H4 (cell line): ENCODE data around the gene OTUD5. TPM values are rescaled to one million over a fixed set of nuclear protein-coding genes. Genes with fewer than 3 reads are reported as not detected.
"Not testable (repeated sequence)": the region's sequence is repeated elsewhere in the genome, so short reads cannot be mapped to it uniquely, and the experiment has no call there.

Experiments used
- DNase-seq: peaks from one replicate; pipeline ENCODE4 v3.0.0-alpha.2; 2015; ENCODE audit warnings: low spot score
- total RNA-seq: library from RNA; depleted of rRNA; stranded (reverse); fragments of >200 nt; shearing (Covaris generic); gene quantifications from 2 replicates; pipeline ENCODE4 v1.2.3, GENCODE V29; 2014; rRNA removed

Gene OTUD5, protein sequence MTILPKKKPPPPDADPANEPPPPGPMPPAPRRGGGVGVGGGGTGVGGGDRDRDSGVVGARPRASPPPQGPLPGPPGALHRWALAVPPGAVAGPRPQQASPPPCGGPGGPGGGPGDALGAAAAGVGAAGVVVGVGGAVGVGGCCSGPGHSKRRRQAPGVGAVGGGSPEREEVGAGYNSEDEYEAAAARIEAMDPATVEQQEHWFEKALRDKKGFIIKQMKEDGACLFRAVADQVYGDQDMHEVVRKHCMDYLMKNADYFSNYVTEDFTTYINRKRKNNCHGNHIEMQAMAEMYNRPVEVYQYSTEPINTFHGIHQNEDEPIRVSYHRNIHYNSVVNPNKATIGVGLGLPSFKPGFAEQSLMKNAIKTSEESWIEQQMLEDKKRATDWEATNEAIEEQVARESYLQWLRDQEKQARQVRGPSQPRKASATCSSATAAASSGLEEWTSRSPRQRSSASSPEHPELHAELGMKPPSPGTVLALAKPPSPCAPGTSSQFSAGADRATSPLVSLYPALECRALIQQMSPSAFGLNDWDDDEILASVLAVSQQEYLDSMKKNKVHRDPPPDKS
- total RNA-seq, result 22.3 and 34.2 TPM in 2 replicates

DNA sequence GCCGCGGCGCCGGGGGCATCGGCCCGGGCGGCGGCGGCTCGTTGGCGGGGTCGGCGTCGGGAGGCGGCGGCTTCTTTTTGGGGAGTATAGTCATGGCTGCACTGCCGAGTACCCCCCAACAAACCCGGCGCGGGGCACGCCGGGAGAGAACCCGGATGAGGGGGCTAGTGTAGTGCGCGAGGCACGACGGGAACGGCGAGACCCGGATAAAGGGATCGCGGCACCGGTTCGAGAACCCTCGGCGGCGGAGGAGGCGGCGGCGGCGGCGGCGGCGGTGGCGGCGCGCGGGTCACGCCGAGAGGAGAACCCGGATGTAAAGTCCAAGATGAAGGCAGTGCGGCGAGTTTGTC lies at the start of gene OTUD5:
OTUD5 (minus strand) TSS at position 131 of the 350 bp plus-strand sequence; CDS start at position 94, 37 bp downstream.
- DNase-seq, result no peak

DNA sequence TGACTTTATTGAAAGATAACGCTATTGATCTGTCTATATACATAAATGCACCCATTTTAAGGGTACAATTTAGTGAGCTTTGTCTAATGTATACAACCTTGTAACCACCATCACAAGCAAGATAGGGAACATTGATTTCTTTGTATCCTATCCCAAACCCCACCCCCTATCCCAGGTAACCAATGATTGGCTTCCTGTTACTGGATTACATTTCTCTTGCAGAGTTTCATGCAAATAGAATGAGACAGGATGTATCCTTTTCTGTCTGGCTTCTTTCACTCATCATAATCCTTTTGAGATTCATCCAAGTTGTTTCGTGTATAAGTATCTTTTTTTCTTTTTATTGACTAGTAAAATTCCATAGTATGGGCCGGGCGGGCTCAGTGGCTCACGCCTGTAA lies 46.3 kb upstream of the OTUD5 start:
- no peak for DNase-seq

DNA sequence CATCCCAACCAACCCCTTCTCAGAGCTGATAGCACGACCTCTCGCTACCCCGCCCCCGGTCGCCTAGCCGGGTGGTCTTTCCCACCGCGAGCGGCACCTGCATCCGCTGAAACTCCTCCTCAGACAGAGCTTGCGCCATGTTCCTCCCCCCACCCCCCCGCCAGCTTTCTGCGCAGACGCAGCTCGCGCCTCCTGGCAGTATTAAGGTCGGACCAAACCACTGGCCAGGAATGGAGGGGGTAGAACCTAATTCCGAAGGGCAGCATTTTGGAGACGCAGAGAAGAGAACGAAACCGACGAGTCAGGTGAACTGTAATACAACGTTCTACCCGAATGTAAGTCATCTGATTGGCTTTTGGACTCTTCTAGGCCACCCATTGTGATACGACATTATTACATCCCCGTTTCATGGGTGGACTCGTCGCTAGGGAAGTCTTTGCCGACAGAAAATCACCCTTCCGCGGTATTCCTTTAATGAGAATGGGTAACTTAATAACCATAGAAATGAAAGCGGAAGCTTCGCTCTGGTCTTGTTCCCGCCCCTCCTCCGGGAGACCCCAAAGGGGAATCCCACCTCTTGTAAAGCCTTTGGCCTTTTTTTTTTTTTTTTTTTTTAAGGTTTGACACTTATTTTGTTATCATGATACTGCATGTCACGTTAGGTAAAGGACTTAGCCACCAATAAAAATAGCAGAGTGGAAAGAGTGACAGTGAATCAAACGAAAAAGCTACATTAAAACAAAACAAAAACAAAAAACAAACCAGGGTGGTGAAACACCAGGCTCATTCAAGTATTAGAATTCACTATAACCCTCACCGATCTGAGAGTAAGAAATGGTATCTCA lies 44.9 kb upstream of the OTUD5 start, which contains the start of gene GRIPAP1:
GRIPAP1 (minus strand) TSS at position 174 of the 845 bp plus-strand sequence; CDS start at position 139, 35 bp downstream.
- DNase-seq, result peak; percentile 88

DNA sequence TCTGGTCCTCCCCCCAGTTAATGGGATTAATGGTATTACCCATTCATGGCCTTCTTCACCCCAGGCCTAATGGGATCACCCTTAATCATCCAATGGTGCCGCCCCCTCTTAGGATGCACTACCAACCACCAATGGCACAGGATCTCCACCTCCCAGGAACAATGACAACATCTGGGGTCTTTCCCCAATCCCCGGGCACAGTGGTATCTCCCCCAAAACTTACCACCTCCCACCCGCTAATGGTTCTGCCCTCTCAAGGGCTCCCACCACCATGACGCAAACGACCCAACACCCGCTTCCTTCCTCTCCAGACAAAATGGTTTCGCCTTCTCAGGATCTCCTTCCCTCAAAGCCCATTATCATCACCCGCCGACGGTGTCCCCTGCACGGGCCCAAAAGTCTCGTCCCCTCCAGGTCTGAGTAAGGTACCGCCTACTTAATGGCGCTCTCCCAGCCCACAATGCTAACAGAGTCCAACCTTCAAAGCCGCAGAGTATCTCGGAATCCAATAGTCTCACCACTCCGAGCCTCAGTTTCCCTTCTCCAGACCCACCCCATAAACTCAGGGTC lies 44.2 kb upstream of the OTUD5 start:
- no peak for DNase-seq

DNA sequence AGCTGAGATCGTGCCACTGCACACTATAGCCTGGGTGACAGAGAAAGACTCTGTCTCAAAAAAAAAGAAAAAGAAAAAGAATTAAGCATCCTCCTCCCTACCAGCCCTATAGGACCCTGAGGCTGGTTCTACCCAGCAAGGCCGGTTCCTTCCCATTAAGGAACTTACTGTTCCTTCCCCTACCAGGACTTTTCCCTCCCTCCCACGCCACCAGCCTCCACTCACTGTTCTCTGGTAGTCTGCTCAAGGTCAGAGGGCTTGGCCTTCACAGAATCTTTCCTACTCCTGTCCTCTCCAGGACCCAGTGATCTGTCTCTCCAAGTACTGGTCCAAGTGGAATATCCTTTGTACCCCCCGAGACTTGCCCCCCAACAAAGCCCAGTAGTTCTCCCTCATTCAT lies 43.2 kb upstream of the OTUD5 start:
- DNase-seq, result no peak

DNA sequence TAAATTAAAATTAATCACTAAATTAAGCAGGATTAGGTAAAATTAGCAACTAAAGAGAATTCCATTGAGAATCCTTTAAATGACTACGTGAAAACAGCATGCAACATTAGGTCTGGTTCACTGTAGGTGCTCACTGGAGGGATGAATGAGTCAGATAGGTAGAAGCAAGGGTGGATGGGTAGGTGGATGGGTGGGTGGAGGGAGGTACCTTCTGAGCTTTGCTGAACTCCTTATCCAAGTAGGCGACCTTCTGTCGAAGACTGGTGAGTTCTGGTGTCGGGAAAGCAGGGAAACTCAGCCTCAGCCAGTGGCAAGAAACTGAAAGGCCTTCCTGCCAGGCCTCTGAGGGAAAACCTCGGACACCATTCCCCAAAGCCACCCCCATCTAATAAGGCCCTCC lies 41.6 kb upstream of the OTUD5 start:
- no peak for DNase-seq

DNA sequence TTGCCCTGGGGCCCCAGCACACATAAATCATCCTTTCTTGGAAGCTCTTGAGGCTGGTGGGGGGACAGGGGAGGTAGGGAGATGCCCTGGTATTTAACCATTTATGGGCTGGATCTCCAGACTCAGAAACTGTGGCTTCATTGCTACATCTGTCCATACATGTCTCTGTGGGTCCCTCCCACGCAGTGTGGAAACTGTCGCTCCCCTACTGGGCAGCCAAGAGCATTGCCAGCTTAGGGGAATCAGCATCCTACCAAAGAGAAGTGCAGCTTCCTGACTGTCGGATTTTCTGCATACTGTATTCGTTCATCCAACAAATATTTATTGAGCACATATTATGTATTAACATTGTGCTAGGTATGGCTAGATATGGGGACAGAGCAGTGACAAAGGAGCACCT lies 41.0 kb upstream of the OTUD5 start:
- DNase-seq, result no peak

DNA sequence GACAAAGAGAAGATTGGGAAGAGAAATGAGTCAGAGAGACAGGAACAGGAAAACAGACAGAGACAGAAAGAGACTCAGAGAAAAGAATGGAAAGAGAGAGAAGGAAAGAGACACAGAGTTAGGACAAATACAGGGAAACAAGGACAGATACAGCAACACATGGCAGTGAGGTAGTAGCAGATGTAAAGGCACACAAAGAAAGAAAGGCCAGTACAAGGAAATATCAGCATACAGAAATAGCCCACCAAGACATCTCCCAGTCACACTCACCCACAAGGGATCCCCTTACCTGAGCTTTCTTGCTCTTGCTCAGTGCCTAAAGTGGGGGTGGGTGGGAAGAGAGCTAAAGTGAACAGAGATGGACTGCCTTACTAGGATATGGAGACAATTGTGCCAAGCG lies 40.5 kb upstream of the OTUD5 start:
- DNase-seq, result no peak

DNA sequence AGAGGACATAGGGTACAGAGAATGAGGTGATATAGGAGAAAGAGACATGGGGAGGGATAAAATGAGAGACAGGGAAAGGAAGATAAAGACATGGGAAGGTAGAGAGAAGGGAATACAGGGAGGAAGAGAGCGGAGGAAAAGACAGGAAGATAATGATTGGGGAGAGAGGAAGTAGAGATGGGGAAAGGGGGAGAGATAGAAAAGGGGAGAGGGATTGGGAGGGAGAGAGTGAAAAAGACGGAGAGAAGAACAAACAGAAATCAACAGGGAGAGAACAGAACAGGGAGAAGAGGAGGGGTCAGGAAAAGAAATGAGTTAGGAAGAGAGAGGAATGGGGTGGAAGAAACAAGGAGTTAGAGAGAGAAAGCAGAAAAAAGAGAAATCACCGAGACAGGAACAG lies 40.0 kb upstream of the OTUD5 start:
- no peak for DNase-seq

DNA sequence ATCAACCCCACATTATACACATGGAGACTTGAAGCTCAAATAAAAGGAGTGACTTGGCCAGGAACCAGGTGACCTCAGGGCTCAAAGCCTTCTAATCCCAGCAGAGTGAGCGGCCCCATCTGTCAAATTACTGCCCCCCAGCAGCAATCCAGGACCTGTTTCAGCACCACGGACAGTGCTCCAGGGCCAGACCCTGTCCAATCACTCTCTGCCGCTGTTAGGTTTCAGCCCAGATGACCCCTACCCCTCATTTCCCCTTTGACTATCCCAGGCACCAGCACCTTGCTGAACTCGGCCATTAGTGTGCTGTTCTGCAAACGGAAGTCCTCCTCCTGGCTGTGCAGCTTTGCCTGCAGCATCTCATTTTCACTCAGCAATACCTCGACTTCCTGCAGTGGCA lies 39.6 kb upstream of the OTUD5 start:
- no peak for DNase-seq

DNA sequence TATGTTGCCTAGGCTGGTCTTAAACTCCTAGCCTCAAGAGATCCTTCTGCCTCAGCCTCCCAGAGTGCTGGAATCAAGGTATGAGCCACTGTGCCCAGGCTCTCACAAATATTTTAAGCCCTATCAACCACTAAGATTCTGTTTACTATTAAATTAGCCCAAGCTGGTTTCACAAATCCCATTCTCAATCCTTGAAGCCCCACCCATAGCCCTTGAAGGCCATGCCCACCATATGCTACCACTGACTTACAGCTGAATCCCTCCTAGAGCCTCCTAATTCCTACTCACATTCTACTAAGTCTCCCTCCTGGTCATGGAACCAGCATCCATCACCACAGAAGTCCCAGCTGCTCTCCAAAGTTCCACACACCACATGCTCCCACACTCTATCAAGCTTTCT lies 34.9 kb upstream of the OTUD5 start:
- no peak for DNase-seq

DNA sequence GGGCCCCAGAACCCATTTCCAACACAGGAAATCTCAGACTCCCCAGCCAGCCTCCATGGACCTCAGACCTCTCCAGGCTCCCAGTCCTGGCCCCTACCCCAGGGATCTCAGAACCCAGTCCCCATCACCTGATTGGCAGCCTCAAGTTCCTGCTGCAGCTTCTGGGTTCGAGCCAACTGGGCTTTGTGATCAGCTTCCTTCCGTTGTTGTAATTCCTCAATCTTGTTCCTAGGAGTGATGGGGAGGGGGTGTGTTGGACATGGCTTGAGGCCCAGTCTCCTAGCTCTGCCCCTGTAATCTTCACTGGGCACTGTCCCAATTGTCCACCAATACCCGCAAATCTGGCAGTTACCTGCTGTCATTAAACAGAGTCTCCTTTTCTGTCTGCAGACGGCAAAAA lies 32.1 kb upstream of the OTUD5 start:
- DNase-seq, result no peak

DNA sequence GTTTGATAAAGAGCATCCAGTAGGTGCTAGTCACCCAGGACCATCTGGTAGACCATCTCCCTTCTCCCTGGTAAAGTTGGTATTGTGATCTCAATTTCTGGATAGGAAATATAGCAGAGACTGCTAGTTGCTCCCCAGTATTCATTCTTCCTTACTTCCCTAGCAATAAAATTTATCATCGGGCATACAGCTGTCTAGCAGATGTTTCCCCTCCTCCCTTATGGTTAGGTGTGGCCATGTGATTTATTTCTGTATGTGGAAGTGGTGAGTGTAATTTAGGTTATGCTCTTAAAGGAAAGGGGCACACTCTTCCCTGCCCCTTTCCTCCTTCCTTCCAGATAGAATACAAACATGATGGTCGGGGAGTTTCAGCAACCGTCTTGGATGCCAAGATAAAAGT lies 26.5 kb upstream of the OTUD5 start:
- DNase-seq, result no peak

DNA sequence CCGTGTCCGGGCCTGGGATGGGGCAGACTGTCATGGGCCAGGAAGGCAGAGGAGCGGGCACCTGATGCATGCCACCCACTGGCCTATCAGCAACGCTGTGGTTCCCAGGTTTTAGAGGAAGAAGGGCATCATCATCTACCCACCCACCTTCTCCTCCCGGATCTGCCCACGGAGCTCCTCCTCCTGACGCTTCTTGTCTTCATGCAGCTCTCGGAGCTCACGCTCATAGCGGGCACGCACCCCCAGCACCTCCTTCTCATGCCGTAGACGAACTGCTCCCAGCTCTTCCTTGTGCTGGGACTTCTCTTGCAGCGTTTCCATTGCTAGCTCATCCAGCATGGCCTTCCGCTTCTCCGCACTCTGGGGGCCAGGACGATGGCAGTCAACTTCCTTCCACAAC lies 25.7 kb upstream of the OTUD5 start:
- DNase-seq, result no peak

DNA sequence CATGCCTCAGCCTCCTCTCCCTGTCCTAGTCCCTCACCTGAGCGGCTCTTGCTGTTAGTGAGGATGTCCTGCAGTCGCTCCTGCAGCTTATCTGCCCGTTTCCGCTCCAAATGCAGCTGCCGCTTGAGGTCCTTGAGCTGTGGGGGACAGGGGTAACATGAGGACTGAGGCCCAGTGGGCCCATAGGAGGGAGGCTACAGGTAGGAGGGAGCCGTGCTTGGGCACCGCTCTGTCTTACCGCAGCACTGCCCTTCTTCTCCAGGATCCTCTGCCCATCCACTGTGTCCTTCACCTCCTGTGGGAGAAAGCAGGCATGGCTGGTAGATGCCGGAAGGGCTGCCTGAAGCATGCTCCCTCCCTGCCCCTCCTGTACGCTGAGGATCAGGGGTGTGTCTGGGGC lies 23.8 kb upstream of the OTUD5 start:
- DNase-seq, result no peak

DNA sequence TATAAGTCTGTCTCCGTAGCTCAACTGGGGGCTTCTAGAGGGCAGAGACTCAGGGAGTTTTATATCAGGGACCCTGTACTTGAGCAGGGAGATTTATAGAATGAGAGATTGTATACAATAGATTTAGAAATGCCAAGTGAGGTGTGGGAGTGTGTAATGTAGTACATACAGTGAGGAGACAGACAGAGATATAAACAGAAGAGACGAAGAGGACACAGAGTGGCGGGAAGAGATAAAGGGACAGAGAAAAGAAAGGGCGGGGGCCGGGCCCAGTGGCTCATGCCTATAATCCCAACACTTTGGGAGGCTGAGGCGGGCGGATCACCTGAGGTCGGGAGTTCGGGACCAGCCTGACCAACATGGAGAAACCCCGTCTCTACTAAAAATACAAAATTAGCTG lies 22.9 kb upstream of the OTUD5 start:
- DNase-seq, result not testable (repeated sequence)

DNA sequence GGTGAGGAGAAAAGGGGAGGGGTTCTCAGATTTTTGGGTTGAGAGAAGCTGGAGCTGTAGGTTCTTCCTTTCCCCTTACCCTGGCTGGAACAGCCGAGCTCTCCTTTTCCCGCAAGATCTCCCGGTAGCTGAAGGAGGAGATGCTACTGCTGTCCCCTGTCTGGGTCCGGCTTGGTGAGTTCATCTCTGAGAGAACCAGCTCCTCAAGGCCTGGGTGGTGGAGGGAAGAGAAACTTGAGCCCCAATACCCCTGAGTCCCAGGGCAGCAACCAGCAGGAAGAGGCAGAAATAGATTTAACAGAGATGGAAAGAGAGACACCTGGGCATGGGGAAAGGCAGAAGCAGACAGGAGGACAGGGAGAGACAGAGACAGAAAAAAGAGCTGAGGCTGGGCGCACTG lies 20.8 kb upstream of the OTUD5 start:
- no peak for DNase-seq

DNA sequence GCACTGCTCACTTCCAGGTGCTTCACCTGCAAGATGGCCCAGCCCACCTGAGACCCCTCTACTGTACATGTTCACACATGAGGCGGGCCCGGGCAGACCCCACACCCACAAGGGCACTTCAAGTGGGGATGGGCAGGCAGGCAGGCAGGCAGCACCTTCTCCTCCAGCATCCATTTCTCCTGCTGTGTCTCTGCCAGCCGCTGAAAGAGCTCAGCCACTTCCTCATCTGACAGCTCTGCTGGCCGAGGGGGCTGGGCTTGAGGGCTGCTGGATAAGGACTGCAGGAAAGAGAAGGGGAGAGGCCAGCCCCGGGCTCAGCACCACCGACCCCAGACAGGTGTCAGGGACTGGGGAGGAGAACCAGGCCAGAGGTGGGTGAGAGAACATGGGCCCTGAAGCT lies 18.7 kb upstream of the OTUD5 start:
- DNase-seq, result no peak

DNA sequence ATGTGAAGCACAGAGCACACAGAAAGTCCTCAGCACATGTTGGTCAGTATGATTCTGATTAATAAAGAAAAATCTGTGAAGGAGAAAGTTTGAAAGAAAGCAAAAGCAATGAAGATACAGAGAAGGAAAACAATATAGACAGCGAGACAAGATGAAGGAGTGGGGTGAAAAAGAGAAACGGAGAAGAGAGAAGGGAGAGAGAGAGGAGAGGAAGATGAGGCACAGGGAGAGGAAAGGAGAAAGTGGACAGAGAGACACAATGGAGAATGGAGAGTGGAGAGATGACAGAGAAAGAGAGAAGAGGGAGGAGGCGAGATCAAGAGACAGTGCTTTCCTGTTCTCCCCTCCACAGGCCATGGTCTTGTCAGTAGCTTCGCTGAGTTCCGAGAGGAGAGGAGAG lies 18.1 kb upstream of the OTUD5 start:
- no peak for DNase-seq

DNA sequence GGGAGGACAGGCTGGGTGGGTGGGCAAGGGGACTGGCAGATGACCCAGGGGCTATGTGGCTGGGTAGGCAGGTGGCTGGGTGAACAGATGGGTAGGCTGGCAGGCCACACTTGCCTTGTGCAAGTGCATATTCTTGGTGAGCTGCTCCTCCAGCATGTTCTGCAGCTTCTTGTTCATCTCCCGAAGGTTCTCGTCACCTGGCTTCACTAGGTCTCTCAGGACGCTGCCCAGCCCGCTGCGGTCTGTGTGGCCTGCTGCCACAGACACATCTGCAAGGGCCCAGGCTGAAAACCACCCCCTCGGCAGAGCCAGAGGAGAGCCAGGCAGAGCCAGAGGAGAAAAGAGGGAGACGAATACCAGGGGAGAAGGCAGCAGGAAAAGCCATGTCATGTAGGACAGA lies 17.6 kb upstream of the OTUD5 start:
- DNase-seq, result no peak

DNA sequence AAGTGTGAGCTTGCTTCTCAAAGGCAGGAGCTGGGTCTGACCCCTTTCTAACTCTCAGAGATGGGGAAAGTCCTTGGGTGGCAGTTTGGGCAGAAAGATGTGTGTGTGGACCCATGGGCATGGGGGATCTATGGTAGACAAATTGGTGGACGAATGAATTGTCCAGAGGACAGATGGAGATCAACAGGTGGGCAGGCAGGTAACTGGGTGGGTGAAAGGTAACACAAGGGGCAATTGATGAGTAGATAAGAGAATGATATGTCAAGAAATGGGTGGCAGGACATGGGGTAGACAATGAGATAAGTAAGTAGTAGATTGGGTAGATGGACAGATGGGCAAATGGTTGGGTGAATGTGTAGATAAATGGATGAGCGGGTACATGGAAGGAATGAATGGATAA lies 17.2 kb upstream of the OTUD5 start:
- DNase-seq, result no peak

DNA sequence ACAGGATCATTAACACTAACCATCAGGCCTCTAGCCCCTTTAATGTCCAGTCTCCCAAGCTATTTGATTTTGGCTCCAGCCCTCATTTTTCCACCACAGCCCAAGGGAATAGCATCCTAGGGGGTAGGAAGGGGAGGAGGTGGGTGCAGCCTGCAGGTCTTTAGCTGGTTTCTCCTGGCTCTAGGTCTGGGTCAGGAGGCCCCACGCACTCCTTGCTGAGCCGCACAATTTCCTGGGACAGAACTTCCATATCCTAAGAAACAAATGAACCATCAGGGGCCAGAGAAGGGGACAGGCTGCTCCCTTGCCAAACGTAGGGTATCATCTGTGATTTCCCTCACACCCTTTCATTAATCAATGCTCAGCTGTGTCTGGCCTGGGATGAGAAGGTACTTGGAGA lies 16.6 kb upstream of the OTUD5 start:
- no peak for DNase-seq
